Astrocyte (in vitro differentiated cells and primary cell): ENCODE data around the gene C21orf58.

Experiments used
- CTCF ChIP-seq: IDR thresholded peaks from 2 replicates; pipeline ENCODE4 v1.5.1; 2011; ENCODE audit warnings: low read depth, mild to moderate bottlenecking, inconsistent platforms, low read length, moderate library complexity; ENCODE audit not compliant: insufficient read depth
- EZH2 ChIP-seq: IDR thresholded peaks from 2 replicates; pipeline ENCODE4 v1.6.1; 2012; ENCODE audit warnings: mild to moderate bottlenecking, low read length, inconsistent platforms; ENCODE audit not compliant: insufficient read depth

GRCh38 chr21:46268371-46268770 lies 55.3 kb downstream of the C21orf58 start:
- TF ChIP-seq CTCF (no peak), EZH2 (no peak)
